Muscle of leg (tissue), 11 donors: ENCODE data around the gene DOCK2. TPM values are rescaled to one million over a fixed set of nuclear protein-coding genes. Genes with fewer than 3 reads are reported as not detected.

ENCODE experiments used
- DNase-seq: peaks from one replicate; pipeline ENCODE4 v3.0.0; 2013
- H3K27ac ChIP-seq: one replicate; pipeline ENCODE4 v1.5.1; 2013; ENCODE audit warnings: mild to moderate bottlenecking, low read length, control low read depth
- H3K27me3 ChIP-seq: one replicate; pipeline ENCODE4 v1.6.1; 2013; ENCODE audit warnings: low read length; ENCODE audit not compliant: control insufficient read depth, insufficient read depth
- H3K36me3 ChIP-seq: one replicate; pipeline ENCODE4 v1.6.1; 2013; ENCODE audit warnings: low read length; ENCODE audit not compliant: control insufficient read depth, insufficient read depth
- H3K4me1 ChIP-seq: one replicate; pipeline ENCODE4 v1.6.1; 2013; ENCODE audit warnings: low read length; ENCODE audit not compliant: control insufficient read depth, insufficient read depth
- H3K4me3 ChIP-seq: one replicate; pipeline ENCODE4 v1.5.1; 2013; ENCODE audit warnings: low read length, control low read depth
- H3K9me3 ChIP-seq: replicated peaks from 2 replicates; pipeline ENCODE4 v1.6.1; 2013; ENCODE audit warnings: low read depth, low read length; ENCODE audit not compliant: control insufficient read depth
- WGBS: methylation state at CpG from one replicate; pipeline ENCODE4 v1.1.5; 2013; ENCODE audit warnings: missing lambda C conversion rate; ENCODE audit not compliant: insufficient coverage; 5-methylcytosine and 5-hydroxymethylcytosine counted together
- polyA plus RNA-seq, 8 donors: library from polyadenylated mRNA; unstranded; fragments of 120-200 nt; gene quantifications; one replicate each; pipeline versions ENCODE4 v1.2.1 to v1.2.3, GENCODE V29; 2013; ENCODE audit warnings: inconsistent platforms in 1 of 8, low replicate concordance in 1 of 8; ENCODE audit not compliant: insufficient read length in 8 of 8, insufficient read depth in 1 of 8
- total RNA-seq: library from RNA; stranded (reverse); fragments of 120-200 nt; gene quantifications from one replicate; pipeline ENCODE4 v1.2.4, GENCODE V29; 2013

DOCK2 gene
- total and polyA plus RNA-seq, 9 donors, result 3.4 to 4.5 (median 3.8) TPM

- WGBS, result no CpG with 5 or more reads among the region's 1 CpG
- DNase-seq, result no peak
- no peak overlapping the region for H3K4me3 ChIP-seq
- H3K9me3 ChIP-seq, result peaks cover 6% of the 10 kb centered on the region
- no peaks in the 10 kb centered on the region for H3K36me3 ChIP-seq
- H3K27ac ChIP-seq, result no peak overlapping the region
- peaks cover 5% of the 10 kb centered on the region for H3K4me1 ChIP-seq
- no peaks in the 10 kb centered on the region for H3K27me3 ChIP-seq
Measured at GRCh38 chr5:170103447-170103846, 466.4 kb downstream of the DOCK2 start.

GRCh38 chr5:170104299-170104698 is 467.2 kb downstream of the DOCK2 start:
- DNase-seq, result no peak
- Histone ChIP-seq H3K36me3 (no peaks in the 10 kb centered on the region), H3K4me1 (peaks cover 9% of the 10 kb centered on the region), H3K9me3 (peaks cover under 1% of the 10 kb centered on the region), H3K27ac (no peak overlapping the region), H3K4me3 (no peak overlapping the region), H3K27me3 (no peaks in the 10 kb centered on the region)
- WGBS, result 70% methylated on average over 6 of the region's 6 CpGs

- Histone ChIP-seq H3K27ac (no peak overlapping the region), H3K27me3 (no peaks in the 10 kb centered on the region), H3K9me3 (no peaks in the 10 kb centered on the region), H3K4me3 (no peak overlapping the region), H3K4me1 (peaks cover 13% of the 10 kb centered on the region), H3K36me3 (no peaks in the 10 kb centered on the region)
- WGBS, result 89% methylated on average over 9 of the region's 26 CpGs
- no peak for DNase-seq
Measured at GRCh38 chr5:170104710-170105109, 467.6 kb downstream of the DOCK2 start.

DNA sequence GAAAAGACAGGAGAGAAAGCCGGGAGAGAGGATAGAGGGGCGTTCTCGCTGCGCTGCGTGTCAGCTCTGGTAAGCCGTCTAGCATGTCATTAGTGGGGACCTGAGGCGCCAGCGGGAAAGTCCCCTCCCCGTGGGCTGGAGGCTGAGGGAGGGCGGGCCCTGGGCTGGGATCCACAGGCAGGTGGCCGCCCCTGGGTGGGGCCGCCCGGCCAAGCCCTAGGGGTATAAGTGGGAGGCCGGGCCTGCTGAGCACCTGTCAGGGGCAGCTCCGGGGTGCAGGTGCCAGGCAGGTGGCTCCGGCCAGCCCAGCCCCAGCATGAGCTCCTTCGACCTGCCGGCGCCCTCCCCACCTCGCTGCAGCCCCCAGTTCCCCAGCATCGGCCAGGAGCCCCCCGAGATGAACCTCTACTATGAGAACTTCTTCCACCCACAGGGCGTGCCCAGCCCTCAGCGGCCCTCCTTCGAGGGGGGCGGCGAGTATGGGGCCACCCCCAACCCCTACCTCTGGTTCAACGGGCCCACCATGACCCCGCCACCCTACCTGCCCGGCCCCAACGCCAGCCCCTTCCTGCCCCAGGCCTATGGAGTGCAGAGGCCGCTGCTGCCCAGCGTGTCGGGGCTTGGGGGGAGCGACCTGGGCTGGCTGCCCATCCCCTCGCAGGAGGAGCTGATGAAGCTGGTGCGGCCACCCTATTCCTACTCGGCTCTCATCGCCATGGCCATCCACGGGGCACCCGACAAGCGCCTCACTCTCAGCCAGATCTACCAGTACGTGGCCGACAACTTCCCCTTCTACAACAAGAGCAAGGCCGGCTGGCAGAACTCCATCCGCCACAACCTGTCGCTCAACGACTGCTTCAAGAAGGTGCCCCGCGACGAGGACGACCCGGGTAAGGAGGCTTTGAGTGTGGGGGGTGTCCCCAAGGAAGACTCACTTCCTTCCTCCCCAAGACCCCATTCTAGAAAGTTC is 468.9 kb downstream of the DOCK2 start, which contains the start of gene FOXI1:
FOXI1 (plus strand) TSS at position 256 of the 970 bp plus-strand sequence; CDS start at position 317, 61 bp downstream.
- DNase-seq, result no peak
- H3K4me3 ChIP-seq, result no peak within 1 kb of the TSS
- H3K9me3 ChIP-seq, result no peaks in the 10 kb centered on the region
- no peaks in the 10 kb centered on the region for H3K36me3 ChIP-seq
- H3K27ac ChIP-seq, result no peak within 1 kb of the TSS
- H3K4me1 ChIP-seq, result peaks cover 8% of the 10 kb centered on the region
- 70% methylated on average over 35 of the region's 53 CpGs for WGBS
- no peaks in the 10 kb centered on the region for H3K27me3 ChIP-seq

DNA sequence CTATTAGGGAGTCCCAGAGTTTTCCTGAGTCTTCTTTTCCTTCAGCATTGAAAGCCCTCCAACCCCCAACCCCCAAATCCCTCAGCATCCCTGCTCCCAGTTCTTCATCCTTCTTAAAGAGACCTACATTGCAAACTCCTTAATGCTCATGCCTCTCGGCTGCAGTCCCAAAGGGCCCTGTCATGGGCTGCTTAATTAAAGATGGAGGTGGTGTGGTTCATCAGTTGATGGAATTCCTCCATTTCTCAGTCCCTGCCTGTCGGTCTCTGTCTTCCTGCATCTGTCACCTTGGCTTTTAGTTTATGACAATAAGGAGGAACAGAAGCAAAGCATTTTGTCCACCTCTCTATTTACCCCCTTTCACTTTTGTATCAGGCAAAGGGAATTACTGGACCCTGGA is 470.6 kb downstream of the DOCK2 start:
- no peak for DNase-seq
- no CpG with 5 or more reads among the region's 2 CpGs for WGBS
- Histone ChIP-seq H3K9me3 (no peaks in the 10 kb centered on the region), H3K27ac (no peak overlapping the region), H3K27me3 (no peaks in the 10 kb centered on the region), H3K4me3 (no peak overlapping the region), H3K4me1 (peaks cover 8% of the 10 kb centered on the region), H3K36me3 (no peaks in the 10 kb centered on the region)

GRCh38 chr5:170108266-170108785 is 471.3 kb downstream of the DOCK2 start:
- no peak overlapping the region for H3K4me3 ChIP-seq
- H3K9me3 ChIP-seq, result no peaks in the 10 kb centered on the region
- no peaks in the 10 kb centered on the region for H3K27me3 ChIP-seq
- H3K27ac ChIP-seq, result no peak overlapping the region
- H3K4me1 ChIP-seq, result peaks cover 8% of the 10 kb centered on the region
- H3K36me3 ChIP-seq, result no peaks in the 10 kb centered on the region
- no peak for DNase-seq
- 89% methylated on average over 12 of the region's 12 CpGs for WGBS

- no peak for DNase-seq
- no peak overlapping the region for H3K4me3 ChIP-seq
- peaks cover 8% of the 10 kb centered on the region for H3K4me1 ChIP-seq
- H3K36me3 ChIP-seq, result no peaks in the 10 kb centered on the region
- 60% methylated on average over 2 of the region's 7 CpGs for WGBS
- H3K27me3 ChIP-seq, result no peaks in the 10 kb centered on the region
- no peaks in the 10 kb centered on the region for H3K9me3 ChIP-seq
- H3K27ac ChIP-seq, result no peak overlapping the region
Measured at GRCh38 chr5:170109059-170110031, 472.3 kb downstream of the DOCK2 start.

- no peaks in the 10 kb centered on the region for H3K36me3 ChIP-seq
- no peaks in the 10 kb centered on the region for H3K27me3 ChIP-seq
- H3K9me3 ChIP-seq, result no peaks in the 10 kb centered on the region
- no peak overlapping the region for H3K4me3 ChIP-seq
- DNase-seq, result no peak
- WGBS, result 75% methylated on average over 1 of the region's 3 CpGs
- H3K27ac ChIP-seq, result no peak overlapping the region
- H3K4me1 ChIP-seq, result peaks cover 8% of the 10 kb centered on the region
Measured at GRCh38 chr5:170110403-170111087, 473.5 kb downstream of the DOCK2 start.

DNA sequence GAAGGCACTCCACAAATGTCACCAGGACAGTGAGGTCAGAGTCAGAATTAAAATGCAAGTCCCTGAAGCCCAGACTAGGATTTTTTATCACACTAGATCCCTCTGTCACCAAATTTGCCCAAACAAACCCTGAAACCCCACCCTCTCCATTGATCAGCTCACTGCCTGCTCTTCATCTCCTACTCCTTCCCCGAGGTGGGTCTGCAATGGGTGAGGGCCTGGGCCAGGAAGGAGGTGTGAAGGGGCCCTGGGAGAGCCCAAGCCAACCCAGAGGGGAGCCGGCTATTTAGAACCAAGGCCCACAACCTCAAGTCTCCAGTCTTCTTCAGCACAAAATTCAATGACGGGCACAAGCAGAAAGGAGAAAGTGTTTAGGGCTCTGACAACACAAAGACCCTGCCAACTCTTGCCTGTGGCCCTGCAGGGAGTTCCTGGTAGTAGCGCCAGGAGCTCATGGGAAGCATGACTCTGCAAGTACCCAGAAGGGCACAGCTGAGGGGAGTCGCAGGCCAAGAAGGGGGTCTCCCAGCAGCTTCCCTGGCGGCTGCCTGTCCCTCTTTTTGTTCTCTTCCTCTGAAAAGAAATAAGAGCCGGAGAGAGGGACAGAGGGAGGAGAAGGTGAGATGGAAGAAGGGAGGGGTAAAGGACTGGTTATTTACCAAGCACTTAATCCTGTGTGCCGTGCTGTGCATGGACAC is 474.2 kb downstream of the DOCK2 start:
- 87% methylated on average over 4 of the region's 8 CpGs for WGBS
- H3K4me3 ChIP-seq, result no peak overlapping the region
- no peaks in the 10 kb centered on the region for H3K27me3 ChIP-seq
- H3K36me3 ChIP-seq, result no peaks in the 10 kb centered on the region
- DNase-seq, result no peak
- H3K27ac ChIP-seq, result no peak overlapping the region
- H3K9me3 ChIP-seq, result no peaks in the 10 kb centered on the region
- peaks cover 8% of the 10 kb centered on the region for H3K4me1 ChIP-seq
